ENCODE data around the gene ERF. TPM values are rescaled to one million over a fixed set of nuclear protein-coding genes. Genes with fewer than 3 reads are reported as not detected.
A peak's percentile ranks its signal among the peaks of the same experiment; 100 is the strongest.

Gene ERF
- polyA plus RNA-seq, 1 donor from 2014 or later: 3.8 TPM

DNA sequence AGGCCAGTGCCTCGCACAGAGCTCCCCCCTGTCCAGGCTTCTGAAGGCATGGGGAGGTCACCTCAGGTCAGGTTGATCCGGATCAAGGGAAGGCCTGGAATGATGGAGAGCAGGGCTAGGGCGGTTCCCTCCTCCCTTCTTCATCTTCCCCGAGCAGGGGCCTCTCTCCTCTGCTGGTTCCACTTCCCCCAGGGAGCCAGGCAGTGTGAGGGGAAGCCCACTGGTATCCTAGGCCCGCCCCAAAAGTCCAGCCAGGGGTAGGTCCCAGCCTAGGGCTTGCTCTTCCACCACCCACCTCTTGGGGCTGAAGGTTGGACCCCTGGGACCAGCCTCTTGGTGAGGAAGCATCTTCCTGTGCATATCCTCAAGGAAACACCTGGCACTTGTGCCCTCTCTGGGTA is 30.6 kb upstream of the ERF start:
- H4K20me1 ChIP-seq (ENCODE audit: insufficient read depth): peaks cover 10% of the 10 kb centered on the region
- no peaks in the 10 kb centered on the region for H3F3A ChIP-seq (ENCODE audit: insufficient read depth, low read length, poor library complexity, severe bottlenecking)
- TF ChIP-seq CTCF (IDR thresholded peaks at IDR 0.05; ENCODE audit: poor library complexity, severe bottlenecking) (no peak), EP300 (conservative IDR thresholded peaks at IDR 0.05; ENCODE audit: poor library complexity, severe bottlenecking) (no peak), POLR2AphosphoS5 (IDR thresholded peaks at IDR 0.05) (no peak), EZH2 (IDR thresholded peaks at IDR 0.05; ENCODE audit: borderline replicate concordance, insufficient read depth, low read length, poor library complexity, severe bottlenecking) (no peak), TAF1 (IDR thresholded peaks at IDR 0.05; ENCODE audit: low read depth) (no peak), RAD21 (conservative IDR thresholded peaks at IDR 0.05) (no peak), MXI1 (conservative IDR thresholded peaks at IDR 0.05; ENCODE audit: poor library complexity, severe bottlenecking) (no peak), SMC3 (conservative IDR thresholded peaks at IDR 0.05; ENCODE audit: poor library complexity) (no peak)
- TF ChIP-seq, protein P1, sequence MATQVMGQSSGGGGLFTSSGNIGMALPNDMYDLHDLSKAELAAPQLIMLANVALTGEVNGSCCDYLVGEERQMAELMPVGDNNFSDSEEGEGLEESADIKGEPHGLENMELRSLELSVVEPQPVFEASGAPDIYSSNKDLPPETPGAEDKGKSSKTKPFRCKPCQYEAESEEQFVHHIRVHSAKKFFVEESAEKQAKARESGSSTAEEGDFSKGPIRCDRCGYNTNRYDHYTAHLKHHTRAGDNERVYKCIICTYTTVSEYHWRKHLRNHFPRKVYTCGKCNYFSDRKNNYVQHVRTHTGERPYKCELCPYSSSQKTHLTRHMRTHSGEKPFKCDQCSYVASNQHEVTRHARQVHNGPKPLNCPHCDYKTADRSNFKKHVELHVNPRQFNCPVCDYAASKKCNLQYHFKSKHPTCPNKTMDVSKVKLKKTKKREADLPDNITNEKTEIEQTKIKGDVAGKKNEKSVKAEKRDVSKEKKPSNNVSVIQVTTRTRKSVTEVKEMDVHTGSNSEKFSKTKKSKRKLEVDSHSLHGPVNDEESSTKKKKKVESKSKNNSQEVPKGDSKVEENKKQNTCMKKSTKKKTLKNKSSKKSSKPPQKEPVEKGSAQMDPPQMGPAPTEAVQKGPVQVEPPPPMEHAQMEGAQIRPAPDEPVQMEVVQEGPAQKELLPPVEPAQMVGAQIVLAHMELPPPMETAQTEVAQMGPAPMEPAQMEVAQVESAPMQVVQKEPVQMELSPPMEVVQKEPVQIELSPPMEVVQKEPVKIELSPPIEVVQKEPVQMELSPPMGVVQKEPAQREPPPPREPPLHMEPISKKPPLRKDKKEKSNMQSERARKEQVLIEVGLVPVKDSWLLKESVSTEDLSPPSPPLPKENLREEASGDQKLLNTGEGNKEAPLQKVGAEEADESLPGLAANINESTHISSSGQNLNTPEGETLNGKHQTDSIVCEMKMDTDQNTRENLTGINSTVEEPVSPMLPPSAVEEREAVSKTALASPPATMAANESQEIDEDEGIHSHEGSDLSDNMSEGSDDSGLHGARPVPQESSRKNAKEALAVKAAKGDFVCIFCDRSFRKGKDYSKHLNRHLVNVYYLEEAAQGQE (IDR thresholded peaks at IDR 0.05; ENCODE audit: borderline replicate concordance): no peak
- H3K9ac ChIP-seq (ENCODE audit: low read length): peak overlapping the region; percentile 93
- no peaks in the 10 kb centered on the region for H3K36me3 ChIP-seq (ENCODE audit: insufficient read depth, low read length)
- no peaks in the 10 kb centered on the region for H3K27me3 ChIP-seq (ENCODE audit: insufficient read depth, low read depth, low read length)
- peak overlapping the region; percentile 95 for H3K4me3 ChIP-seq (ENCODE audit: low read length)
- H3K9me3 ChIP-seq (ENCODE audit: low read length): no peaks in the 10 kb centered on the region
- no peak overlapping the region for H2AFZ ChIP-seq (ENCODE audit: low read depth, low read length)
- peaks cover 32% of the 10 kb centered on the region for H3K79me2 ChIP-seq (replicated peaks; ENCODE audit: insufficient read depth, low read length)
- peak overlapping the region; percentile 63 for H3K4me2 ChIP-seq (ENCODE audit: low read length)
- no peaks in the 10 kb centered on the region for H3K9me2 ChIP-seq (ENCODE audit: insufficient read depth, low read length)
- H3K27ac ChIP-seq (ENCODE audit: low read length): peak overlapping the region; percentile 82

DNA sequence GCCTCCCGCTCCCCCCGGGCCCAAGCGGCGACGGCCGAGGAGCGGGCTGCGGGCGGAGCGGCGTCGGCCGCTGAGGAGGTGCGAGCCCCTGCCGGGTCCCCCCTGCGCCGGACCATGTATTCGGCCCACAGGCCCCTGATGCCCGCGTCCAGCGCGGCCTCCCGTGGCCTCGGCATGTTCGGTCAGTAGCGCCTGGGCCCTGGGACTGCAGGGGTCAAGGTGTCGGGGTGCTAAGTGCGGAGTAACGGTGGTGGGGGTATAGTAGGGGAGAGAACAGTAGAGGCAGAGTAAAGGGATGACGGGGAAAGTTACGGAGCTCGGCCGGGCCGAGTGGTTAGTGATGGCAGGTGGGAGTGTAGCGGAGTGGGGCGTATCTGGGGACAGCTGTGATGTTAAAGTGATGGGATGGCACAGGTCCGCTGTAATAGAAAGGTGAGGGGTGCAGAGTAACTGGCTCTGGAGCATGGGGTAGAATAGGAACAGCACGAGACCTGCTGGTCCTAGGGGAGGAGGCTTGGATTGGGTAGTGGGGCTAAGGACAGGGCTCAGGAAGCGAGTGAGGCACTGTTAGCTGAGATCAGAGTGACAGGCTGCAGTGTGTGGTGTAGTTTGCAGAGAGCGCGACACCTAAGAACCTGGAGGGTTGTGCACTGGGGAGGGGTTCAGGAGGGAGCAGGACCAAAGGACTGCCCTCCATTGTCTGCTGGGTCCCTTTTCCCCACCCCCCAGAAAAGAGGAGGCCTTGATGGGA is 29.8 kb upstream of the ERF start:
- no peaks in the 10 kb centered on the region for H3K27me3 ChIP-seq (ENCODE audit: insufficient read depth, low read depth, low read length)
- no peaks in the 10 kb centered on the region for H3F3A ChIP-seq (ENCODE audit: insufficient read depth, low read length, poor library complexity, severe bottlenecking)
- H3K4me2 ChIP-seq (ENCODE audit: low read length): peak overlapping the region; percentile 63
- H3K27ac ChIP-seq (ENCODE audit: low read length): peak overlapping the region; percentile 82
- peak overlapping the region; percentile 95 for H3K4me3 ChIP-seq (ENCODE audit: low read length)
- peak overlapping the region; percentile 93 for H3K9ac ChIP-seq (ENCODE audit: low read length)
- no peak overlapping the region for H2AFZ ChIP-seq (ENCODE audit: low read depth, low read length)
- no peak for TF ChIP-seq POLR2AphosphoS5 (IDR thresholded peaks at IDR 0.05)
- TF ChIP-seq MXI1 (conservative IDR thresholded peaks at IDR 0.05; ENCODE audit: poor library complexity, severe bottlenecking): peak; percentile 27
- H3K9me3 ChIP-seq (ENCODE audit: low read length): no peaks in the 10 kb centered on the region
- peaks cover 32% of the 10 kb centered on the region for H3K79me2 ChIP-seq (replicated peaks; ENCODE audit: insufficient read depth, low read length)
- peaks cover 10% of the 10 kb centered on the region for H4K20me1 ChIP-seq (ENCODE audit: insufficient read depth)
- H3K9me2 ChIP-seq (ENCODE audit: insufficient read depth, low read length): no peaks in the 10 kb centered on the region
- H3K36me3 ChIP-seq (ENCODE audit: insufficient read depth, low read length): no peaks in the 10 kb centered on the region
